Lower leg skin (tissue), 3 donors: ENCODE results near the gene FAM53A.

Source experiments
- CTCF ChIP-seq, 3 donors: fragments of 450-650 bp; IDR thresholded peaks; one replicate each; pipeline ENCODE4 v1.5.1; 2016; ENCODE audit warnings: antibody characterized with exemption in 3 of 3, mild to moderate bottlenecking in 3 of 3, moderate library complexity in 2 of 3
- POLR2A ChIP-seq, 2 donors: fragments of 450-650 bp; IDR thresholded peaks; one replicate each; pipeline ENCODE4 v1.6.1; 2016 to 2017; ENCODE audit warnings: antibody characterized with exemption in 2 of 2, mild to moderate bottlenecking in 1 of 2, moderate library complexity in 1 of 2

- TF ChIP-seq CTCF (IDR thresholded peaks at IDR 0.05) (no peak), POLR2A (IDR thresholded peaks at IDR 0.05) (no peak)
These were observed 25.5 kb downstream of the FAM53A start for GRCh38 chr4:1658581-1658980.
